Measurements from ENCODE around the gene ELF4. TPM values are rescaled to one million over a fixed set of nuclear protein-coding genes. Genes with fewer than 3 reads are reported as not detected.

Gene ELF4
- polyA plus RNA-seq, 1 donor from 2014 or later, result not detected

DNA sequence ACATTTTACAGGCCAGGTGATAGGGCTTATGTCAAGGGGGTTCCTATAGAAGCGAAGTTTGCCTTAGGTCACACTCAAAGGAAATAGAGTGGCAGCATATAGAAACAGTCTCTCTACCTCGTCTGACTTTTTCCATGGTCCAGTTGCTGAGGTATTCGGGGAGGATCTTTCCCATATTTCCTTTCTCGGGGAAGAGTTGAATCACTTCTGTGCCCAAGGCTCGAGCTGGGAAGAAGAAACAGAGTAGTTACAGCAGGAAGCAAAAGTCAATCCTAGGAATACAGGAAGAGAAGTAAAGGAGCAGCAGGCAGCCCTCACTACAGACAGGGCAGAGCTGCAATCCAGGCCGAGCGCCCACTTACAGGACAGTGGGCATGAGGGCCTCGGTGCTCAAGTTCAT is 26.7 kb upstream of the ELF4 start:
- no peaks in the 10 kb centered on the region for H4K20me1 ChIP-seq (ENCODE audit: insufficient read depth)
- H3K36me3 ChIP-seq (ENCODE audit: insufficient read depth, low read length), result no peaks in the 10 kb centered on the region
- H3K4me2 ChIP-seq (ENCODE audit: low read length), result no peak overlapping the region
- H3K9me3 ChIP-seq (ENCODE audit: low read length), result no peaks in the 10 kb centered on the region
- no peaks in the 10 kb centered on the region for H3F3A ChIP-seq (ENCODE audit: insufficient read depth, low read length, poor library complexity, severe bottlenecking)
- H3K27ac ChIP-seq (ENCODE audit: low read length), result no peak overlapping the region
- no peak overlapping the region for H3K4me3 ChIP-seq (ENCODE audit: low read length)
- no peak overlapping the region for H3K9ac ChIP-seq (ENCODE audit: low read length)
- H2AFZ ChIP-seq (ENCODE audit: low read depth, low read length), result no peak overlapping the region
- H3K27me3 ChIP-seq (ENCODE audit: insufficient read depth, low read depth, low read length), result no peaks in the 10 kb centered on the region
- no peaks in the 10 kb centered on the region for H3K9me2 ChIP-seq (ENCODE audit: insufficient read depth, low read length)
- no peak for TF ChIP-seq EP300 (conservative IDR thresholded peaks at IDR 0.05; ENCODE audit: poor library complexity, severe bottlenecking)
- no peaks in the 10 kb centered on the region for H3K79me2 ChIP-seq (replicated peaks; ENCODE audit: insufficient read depth, low read length)

DNA sequence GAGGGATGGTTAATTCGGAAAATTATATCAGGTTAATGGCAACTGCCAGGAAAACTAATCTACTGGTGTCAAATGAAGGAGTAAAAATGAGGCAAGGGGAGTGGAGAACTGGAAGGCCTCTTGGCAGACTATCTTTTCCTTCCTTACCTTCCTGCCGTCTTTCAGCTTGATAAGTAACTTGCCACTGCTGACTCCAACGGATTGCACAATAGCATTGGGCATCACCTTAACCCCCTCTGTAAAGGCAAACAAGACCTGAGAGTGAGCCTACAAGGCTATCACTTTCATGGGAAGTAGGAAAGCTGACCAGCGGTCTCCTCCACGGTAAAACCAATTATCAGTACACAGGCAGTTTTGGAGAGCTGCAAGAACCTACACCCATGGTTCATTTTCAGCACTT is 26.2 kb upstream of the ELF4 start:
- Histone ChIP-seq H4K20me1 (ENCODE audit: insufficient read depth) (no peaks in the 10 kb centered on the region), H3K9me2 (ENCODE audit: insufficient read depth, low read length) (no peaks in the 10 kb centered on the region), H3K27ac (ENCODE audit: low read length) (no peak overlapping the region), H3K36me3 (ENCODE audit: insufficient read depth, low read length) (no peaks in the 10 kb centered on the region), H3K79me2 (replicated peaks; ENCODE audit: insufficient read depth, low read length) (no peaks in the 10 kb centered on the region), H3F3A (ENCODE audit: insufficient read depth, low read length, poor library complexity, severe bottlenecking) (no peaks in the 10 kb centered on the region), H3K4me3 (ENCODE audit: low read length) (no peak overlapping the region), H3K4me2 (ENCODE audit: low read length) (no peak overlapping the region), H2AFZ (ENCODE audit: low read depth, low read length) (no peak overlapping the region), H3K9ac (ENCODE audit: low read length) (no peak overlapping the region), H3K27me3 (ENCODE audit: insufficient read depth, low read depth, low read length) (no peaks in the 10 kb centered on the region), H3K9me3 (ENCODE audit: low read length) (no peaks in the 10 kb centered on the region)
- no peak for TF ChIP-seq RAD21 (conservative IDR thresholded peaks at IDR 0.05)
- TF ChIP-seq MXI1 (conservative IDR thresholded peaks at IDR 0.05; ENCODE audit: poor library complexity, severe bottlenecking), result no peak
- no peak for TF ChIP-seq REST (IDR thresholded peaks at IDR 0.05; ENCODE audit: borderline replicate concordance)
- TF ChIP-seq TAF1 (IDR thresholded peaks at IDR 0.05; ENCODE audit: low read depth), result no peak
- TF ChIP-seq EZH2 (IDR thresholded peaks at IDR 0.05; ENCODE audit: borderline replicate concordance, insufficient read depth, low read length, poor library complexity, severe bottlenecking), result no peak
- no peak for TF ChIP-seq POLR2AphosphoS5 (IDR thresholded peaks at IDR 0.05)
- TF ChIP-seq EP300 (conservative IDR thresholded peaks at IDR 0.05; ENCODE audit: poor library complexity, severe bottlenecking), result no peak
- TF ChIP-seq, protein P1, sequence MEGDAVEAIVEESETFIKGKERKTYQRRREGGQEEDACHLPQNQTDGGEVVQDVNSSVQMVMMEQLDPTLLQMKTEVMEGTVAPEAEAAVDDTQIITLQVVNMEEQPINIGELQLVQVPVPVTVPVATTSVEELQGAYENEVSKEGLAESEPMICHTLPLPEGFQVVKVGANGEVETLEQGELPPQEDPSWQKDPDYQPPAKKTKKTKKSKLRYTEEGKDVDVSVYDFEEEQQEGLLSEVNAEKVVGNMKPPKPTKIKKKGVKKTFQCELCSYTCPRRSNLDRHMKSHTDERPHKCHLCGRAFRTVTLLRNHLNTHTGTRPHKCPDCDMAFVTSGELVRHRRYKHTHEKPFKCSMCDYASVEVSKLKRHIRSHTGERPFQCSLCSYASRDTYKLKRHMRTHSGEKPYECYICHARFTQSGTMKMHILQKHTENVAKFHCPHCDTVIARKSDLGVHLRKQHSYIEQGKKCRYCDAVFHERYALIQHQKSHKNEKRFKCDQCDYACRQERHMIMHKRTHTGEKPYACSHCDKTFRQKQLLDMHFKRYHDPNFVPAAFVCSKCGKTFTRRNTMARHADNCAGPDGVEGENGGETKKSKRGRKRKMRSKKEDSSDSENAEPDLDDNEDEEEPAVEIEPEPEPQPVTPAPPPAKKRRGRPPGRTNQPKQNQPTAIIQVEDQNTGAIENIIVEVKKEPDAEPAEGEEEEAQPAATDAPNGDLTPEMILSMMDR (IDR thresholded peaks at IDR 0.05; ENCODE audit: poor library complexity, severe bottlenecking), result no peak
- TF ChIP-seq SMC3 (conservative IDR thresholded peaks at IDR 0.05; ENCODE audit: poor library complexity), result no peak

- no peaks in the 10 kb centered on the region for H3K9me3 ChIP-seq (ENCODE audit: low read length)
- H3K9me2 ChIP-seq (ENCODE audit: insufficient read depth, low read length), result no peaks in the 10 kb centered on the region
- no peak for TF ChIP-seq SMC3 (conservative IDR thresholded peaks at IDR 0.05; ENCODE audit: poor library complexity)
- TF ChIP-seq RAD21 (conservative IDR thresholded peaks at IDR 0.05), result no peak
- TF ChIP-seq EP300 (conservative IDR thresholded peaks at IDR 0.05; ENCODE audit: poor library complexity, severe bottlenecking), result no peak
- no peak for TF ChIP-seq MXI1 (conservative IDR thresholded peaks at IDR 0.05; ENCODE audit: poor library complexity, severe bottlenecking)
- no peak for TF ChIP-seq TAF1 (IDR thresholded peaks at IDR 0.05; ENCODE audit: low read depth)
- TF ChIP-seq REST (IDR thresholded peaks at IDR 0.05; ENCODE audit: borderline replicate concordance), result no peak
- no peak for TF ChIP-seq POLR2AphosphoS5 (IDR thresholded peaks at IDR 0.05)
- TF ChIP-seq, protein P1 (IDR thresholded peaks at IDR 0.05; ENCODE audit: poor library complexity, severe bottlenecking), result no peak
- TF ChIP-seq EZH2 (IDR thresholded peaks at IDR 0.05; ENCODE audit: borderline replicate concordance, insufficient read depth, low read length, poor library complexity, severe bottlenecking), result no peak
- no peaks in the 10 kb centered on the region for H3K27me3 ChIP-seq (ENCODE audit: insufficient read depth, low read depth, low read length)
- H3F3A ChIP-seq (ENCODE audit: insufficient read depth, low read length, poor library complexity, severe bottlenecking), result no peaks in the 10 kb centered on the region
- no peak overlapping the region for H2AFZ ChIP-seq (ENCODE audit: low read depth, low read length)
- H3K79me2 ChIP-seq (replicated peaks; ENCODE audit: insufficient read depth, low read length), result no peaks in the 10 kb centered on the region
- H3K27ac ChIP-seq (ENCODE audit: low read length), result no peak overlapping the region
- no peaks in the 10 kb centered on the region for H3K36me3 ChIP-seq (ENCODE audit: insufficient read depth, low read length)
- no peak overlapping the region for H3K9ac ChIP-seq (ENCODE audit: low read length)
- no peak overlapping the region for H3K4me3 ChIP-seq (ENCODE audit: low read length)
- H4K20me1 ChIP-seq (ENCODE audit: insufficient read depth), result no peaks in the 10 kb centered on the region
- H3K4me2 ChIP-seq (ENCODE audit: low read length), result no peak overlapping the region
These were observed 20.7 kb upstream of the ELF4 start for GRCh38 chrX:130130990-130131389.

Measured in neural cell (in vitro differentiated cells).